Erythroblast (primary cell): ENCODE data around the gene CFLAR.

Experiments
- GATA1 ChIP-seq: IDR thresholded peaks from 2 replicates; pipeline ENCODE4 v1.6.1; 2011; ENCODE audit warnings: low read depth, mild to moderate bottlenecking, control low read depth, low read length, moderate library complexity
- POLR2A ChIP-seq: IDR thresholded peaks from 2 replicates; pipeline ENCODE4 v1.6.1; 2011; ENCODE audit warnings: mild to moderate bottlenecking, low read length

DNA sequence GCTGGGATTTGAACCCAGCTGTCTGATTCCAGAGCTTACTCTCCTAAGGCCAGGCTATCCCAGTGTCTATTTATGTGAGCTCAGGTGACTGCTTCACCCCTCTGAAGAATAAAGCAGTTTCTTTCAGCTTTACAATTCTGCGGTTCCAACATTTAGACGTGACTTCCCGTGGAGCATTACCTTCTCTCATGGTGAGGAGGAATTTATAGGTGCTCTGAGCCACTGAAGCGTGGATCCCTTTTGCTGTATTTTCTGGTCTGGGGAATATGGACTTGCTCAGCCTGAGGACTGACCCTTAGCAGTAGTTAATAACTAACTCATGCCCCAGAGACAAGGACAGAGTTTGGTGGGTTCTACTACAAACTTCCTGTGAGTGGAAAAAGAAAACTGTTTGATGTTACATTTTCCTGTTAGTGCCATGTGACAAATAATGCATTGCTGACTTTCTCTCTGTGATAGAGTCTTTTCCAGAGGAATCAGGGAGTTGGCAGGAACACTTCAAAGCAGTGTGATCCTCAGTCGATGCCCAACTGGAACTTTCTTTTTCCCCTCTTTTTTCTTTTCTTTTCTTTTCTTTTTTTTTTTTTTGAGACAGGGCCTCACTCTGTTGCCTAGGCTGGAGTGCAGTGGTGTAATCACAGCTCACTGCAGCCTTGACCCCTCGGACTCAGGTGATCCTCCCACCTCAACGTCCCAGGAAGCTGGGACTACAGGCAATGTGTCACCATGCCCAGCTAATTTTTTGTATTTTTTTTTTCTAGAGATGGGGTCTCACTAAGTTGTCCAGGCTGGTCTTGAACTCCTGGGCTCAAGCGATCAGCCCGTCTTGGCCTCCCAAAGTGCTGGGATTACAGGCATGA is 88.9 kb downstream of the CFLAR start:
- TF ChIP-seq POLR2A (no peak), GATA1 (no peak)
